Tongue (tissue), 2 donors: Measurements from ENCODE around the gene CIPC. TPM values are rescaled to one million over a fixed set of nuclear protein-coding genes. Genes with fewer than 3 reads are reported as not detected.

ENCODE experiments used
- DNase-seq: peaks from one replicate; pipeline ENCODE4 v3.0.0-alpha.2; 2015
- total RNA-seq: library from RNA; depleted of rRNA; stranded (reverse); fragments of >200 nt; gene quantifications from one replicate; pipeline ENCODE4 v1.2.3, GENCODE V29; 2014

CIPC gene
- total RNA-seq, 1 donor from 2014 or later: 42.4 TPM

DNA sequence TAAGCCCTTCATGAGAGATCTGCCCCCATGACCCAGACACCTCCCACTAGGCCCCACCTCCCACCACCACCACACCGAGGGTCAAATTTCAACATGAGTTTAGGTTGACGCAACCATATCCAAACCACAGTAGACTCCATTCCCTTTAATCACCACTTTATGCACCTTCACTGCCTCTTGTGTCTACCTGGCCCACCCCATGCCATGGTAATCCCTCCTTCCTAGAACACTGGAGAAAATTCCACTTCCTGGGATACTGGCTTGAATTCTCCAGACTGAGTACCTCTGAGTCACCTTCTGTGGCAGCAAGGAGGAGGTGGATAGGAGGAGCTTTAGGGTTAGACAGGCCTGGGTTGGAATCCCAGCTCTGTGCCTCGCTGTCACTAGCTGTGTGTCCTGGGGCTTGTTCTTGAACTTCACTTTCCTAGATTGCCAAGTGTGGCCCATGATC lies 26.1 kb upstream of the CIPC start:
- DNase-seq: no peak

DNA sequence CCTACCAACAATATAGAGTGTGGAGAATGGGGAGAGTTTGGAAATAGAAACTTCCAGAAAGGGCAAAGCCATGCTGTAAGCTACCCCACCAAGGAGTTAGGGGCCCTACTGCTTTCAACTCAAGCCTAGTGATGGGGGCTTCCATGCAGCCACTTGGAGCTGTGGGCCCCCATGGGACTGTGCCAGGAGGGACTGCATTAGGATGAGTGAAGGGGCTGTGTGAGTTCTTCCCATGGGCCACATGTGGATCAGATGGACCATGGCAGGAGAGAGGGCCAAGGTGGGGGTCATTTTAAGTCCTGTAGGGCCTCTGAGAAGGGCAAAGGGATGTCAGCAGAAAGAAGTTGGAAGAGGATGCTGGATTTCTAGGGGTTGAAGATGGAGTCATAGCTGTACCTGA lies 23.1 kb upstream of the CIPC start:
- no peak for DNase-seq

- peak; percentile 57 for DNase-seq
These were observed 21.9 kb upstream of the CIPC start for GRCh38 chr14:77076113-77076631.

GRCh38 chr14:77077040-77077439 lies 21.0 kb upstream of the CIPC start:
- DNase-seq: no peak

- no peak for DNase-seq
These were observed 15.7 kb upstream of the CIPC start for GRCh38 chr14:77082356-77082755.

- DNase-seq: no peak
These were observed 15.0 kb upstream of the CIPC start for GRCh38 chr14:77083082-77083481.

DNA sequence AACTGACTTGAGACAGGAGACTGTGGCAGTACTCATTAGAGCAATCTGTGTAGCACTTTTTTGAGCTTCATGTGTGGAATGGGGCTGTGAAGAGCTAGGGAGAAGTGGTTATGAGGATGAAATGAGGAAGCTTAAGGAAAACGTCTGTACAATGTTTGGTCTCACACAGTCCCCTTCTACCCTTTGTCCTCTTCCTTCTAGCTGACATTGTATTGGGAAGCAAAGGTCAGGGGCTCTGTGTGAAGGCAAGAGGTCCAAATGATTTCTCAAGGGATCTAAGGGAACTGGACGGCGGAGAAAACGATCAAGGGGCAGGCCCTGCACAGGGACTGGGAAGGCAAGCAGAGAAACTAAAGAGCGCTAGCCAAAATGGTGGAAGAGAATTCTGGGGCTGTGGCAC lies 13.1 kb upstream of the CIPC start:
- no peak for DNase-seq

GRCh38 chr14:77085538-77085937 lies 12.5 kb upstream of the CIPC start:
- DNase-seq: peak; percentile 48

- peak; percentile 75 for DNase-seq
These were observed 11.9 kb upstream of the CIPC start for GRCh38 chr14:77086017-77086727.

DNA sequence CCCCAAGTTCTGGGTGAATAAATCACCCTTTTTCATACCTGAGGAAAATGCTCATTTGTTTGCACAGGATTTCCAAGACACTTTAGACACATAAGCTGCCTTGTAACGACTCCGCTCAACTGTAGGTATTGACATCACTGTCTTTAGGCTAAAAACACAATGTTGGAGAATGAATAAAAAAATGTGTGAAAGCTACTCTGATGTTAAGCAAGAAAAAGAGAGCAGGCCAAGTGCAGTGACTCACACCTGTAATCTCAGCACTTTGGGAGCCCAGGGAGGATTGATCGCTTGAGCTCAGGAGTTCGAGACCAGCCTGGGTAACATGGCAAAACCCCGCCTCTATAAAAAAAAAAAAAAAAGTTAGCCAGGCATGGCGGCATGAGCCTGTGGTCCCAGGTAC lies 11.1 kb upstream of the CIPC start:
- DNase-seq: no peak

DNA sequence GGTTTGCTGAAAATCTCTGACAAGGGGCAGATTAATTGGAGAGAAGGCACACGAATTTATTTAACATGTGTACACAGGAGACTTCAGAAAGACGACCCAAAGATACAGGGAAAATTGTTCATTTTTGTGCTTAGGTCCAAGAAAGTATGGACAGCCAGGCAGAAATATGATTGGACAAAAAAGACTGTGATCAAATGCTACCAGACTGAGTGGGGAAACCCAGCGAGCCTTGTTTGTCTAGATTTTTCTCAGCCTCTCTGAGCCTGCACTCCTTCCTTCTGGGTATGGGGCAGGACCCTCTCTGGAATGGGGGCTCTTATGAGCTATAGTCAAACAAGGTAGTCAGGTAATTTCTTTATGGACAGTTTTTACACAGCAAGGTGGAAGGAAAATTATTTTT lies 10.4 kb upstream of the CIPC start:
- DNase-seq: no peak

- DNase-seq: peak; percentile 70
These were observed 9.8 kb upstream of the CIPC start for GRCh38 chr14:77088219-77088618.

GRCh38 chr14:77088645-77089044 lies 9.4 kb upstream of the CIPC start:
- no peak for DNase-seq

DNA sequence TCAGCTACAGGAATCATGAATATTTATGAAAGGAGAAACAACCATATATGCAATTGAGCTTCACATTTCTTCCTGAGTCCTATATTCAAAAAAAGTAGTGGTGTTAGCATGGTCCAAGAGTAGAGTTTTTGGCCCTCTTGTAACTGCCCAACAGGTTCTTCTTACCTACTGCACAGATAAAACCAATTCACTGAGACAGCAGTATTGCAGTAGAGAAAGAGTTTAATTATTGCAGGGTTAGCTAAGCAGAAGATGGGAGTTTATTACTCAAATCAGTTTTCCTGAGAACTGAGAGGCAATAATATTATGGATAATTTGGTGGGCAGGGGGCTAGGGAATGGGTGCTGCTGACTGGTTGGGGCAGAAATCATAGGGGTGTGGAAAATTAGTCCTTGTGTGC lies 6.5 kb upstream of the CIPC start:
- DNase-seq: no peak

- DNase-seq: no peak
These were observed 5.4 kb upstream of the CIPC start for GRCh38 chr14:77092676-77093075.

- peak; percentile 89 for DNase-seq
These were observed 3.3 kb upstream of the CIPC start for GRCh38 chr14:77094672-77095284.

DNA sequence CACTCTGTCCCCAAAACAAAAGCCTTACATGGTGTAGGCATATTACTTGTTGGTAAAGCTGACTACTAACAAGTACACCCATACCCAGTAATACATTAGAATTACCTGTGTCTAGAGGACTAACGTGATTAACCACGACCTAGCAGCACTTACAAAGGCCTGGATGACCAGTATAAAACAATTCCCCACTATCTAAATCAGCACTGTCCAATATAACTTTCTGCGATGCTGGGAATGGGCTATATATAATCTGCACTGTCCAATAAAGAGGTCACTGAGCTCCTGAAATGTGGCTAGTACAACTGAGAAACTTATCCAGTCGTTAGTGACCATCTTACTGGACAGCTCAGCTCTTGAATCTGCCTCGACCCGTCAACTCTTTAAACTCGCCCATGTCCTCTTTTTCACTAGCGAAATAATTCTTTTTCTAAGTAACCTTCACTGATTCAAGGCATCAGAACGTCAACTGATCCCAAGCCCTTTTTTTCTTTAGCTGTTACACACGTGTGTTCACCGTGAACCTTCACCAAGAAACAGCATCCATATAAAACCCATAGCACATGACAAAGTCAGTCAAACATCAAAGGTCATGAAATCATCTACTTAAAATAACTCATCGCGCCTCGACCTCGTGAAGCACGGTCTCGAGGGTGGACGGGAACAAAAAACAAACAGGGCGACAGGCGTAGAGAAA lies 905 bp upstream of the CIPC start:
- peak; percentile 75 for DNase-seq

GRCh38 chr14:77098529-77099353 lies 683 bp downstream of the CIPC start:
- DNase-seq: peak; percentile 30

DNA sequence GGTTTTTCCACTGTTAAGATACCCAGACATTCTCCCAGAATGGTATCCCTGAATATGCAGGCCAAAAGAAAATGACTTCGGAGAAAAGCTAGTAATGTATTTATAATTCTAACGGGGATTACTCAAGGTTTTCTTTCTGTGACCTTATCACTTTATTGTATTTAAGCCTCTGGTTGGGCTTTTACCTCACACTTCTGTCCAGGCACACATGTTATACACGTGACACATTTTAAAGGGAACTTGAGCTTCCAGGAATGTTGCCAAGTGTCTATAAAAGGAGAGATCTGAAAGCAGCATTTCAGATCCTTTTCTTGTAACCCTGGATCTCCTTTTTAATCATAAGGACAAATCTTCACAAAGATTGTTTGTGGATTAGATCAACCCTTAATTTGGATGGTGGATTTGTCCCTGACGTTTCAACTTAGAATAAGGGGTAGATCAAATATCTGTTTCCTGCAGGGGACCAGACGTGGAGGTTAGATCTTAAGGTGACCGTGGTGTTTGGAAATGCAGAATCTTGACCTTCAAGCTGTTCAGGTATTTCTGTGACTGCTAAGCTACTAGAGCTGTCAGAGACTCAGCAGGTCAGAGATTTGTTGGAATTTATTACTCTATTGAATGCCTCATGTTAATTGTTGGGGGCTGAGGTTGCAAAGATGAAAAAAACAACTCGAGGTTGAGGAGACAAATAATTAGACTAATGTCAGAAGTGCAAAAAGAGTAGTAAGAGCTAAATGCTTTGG lies 1.5 kb downstream of the CIPC start:
- DNase-seq: peak; percentile 70

GRCh38 chr14:77100961-77101360 lies 2.9 kb downstream of the CIPC start:
- no peak for DNase-seq

GRCh38 chr14:77102154-77102553 lies 4.1 kb downstream of the CIPC start:
- DNase-seq: no peak

- DNase-seq: no peak
These were observed 5.4 kb downstream of the CIPC start for GRCh38 chr14:77103475-77103874.
